A673 (cell line): Measurements from ENCODE around the gene MYO7B. TPM values are rescaled to one million over a fixed set of nuclear protein-coding genes. Genes with fewer than 3 reads are reported as not detected.

ENCODE experiments used
- BruUV-seq: library from RNA; stranded (reverse); fragments of 400-500 nt; replicated peaks from 2 replicates; lab custom pipeline; 2021; lab: Mats Ljungman, UMichigan
- CTCF ChIA-PET: fragments of 300-600 bp; sonication (Branson Sonifier 250); formaldehyde crosslinking; loops from one replicate; lab custom pipeline; 2022; ENCODE audit warnings: antibody characterized with exemption; lab: Charles Lee
- POLR2A ChIA-PET: fragments of 300-600 bp; sonication (Branson Sonifier 250); formaldehyde crosslinking; loops from one replicate; lab custom pipeline; 2022; ENCODE audit warnings: antibody characterized with exemption; ENCODE audit not compliant: low non-redundant PET; lab: Charles Lee
- DNase-seq: peaks from one replicate; pipeline ENCODE4 v3.0.0-alpha.2; 2015; ENCODE audit warnings: low spot score
- H3K27ac ChIP-seq: fragments of 200-600 bp; sonication (generic); 2 replicates; pipeline ENCODE4 v1.5.1; 2016; ENCODE audit warnings: mixed run types, low read depth, mild to moderate bottlenecking, mixed read lengths, antibody characterized with exemption, low read length; ENCODE audit not compliant: poor library complexity, severe bottlenecking
- H3K27me3 ChIP-seq: fragments of 200-600 bp; sonication (generic); replicated peaks from 2 replicates; pipeline ENCODE4 v1.6.1; 2017; ENCODE audit warnings: mixed run types, low read depth, mild to moderate bottlenecking, mixed read lengths, antibody characterized with exemption, low read length; ENCODE audit not compliant: insufficient read depth, poor library complexity
- H3K36me3 ChIP-seq: fragments of 200-600 bp; sonication (generic); 2 replicates; pipeline ENCODE4 v1.6.1; 2016; ENCODE audit warnings: mixed run types, mild to moderate bottlenecking, mixed read lengths, antibody characterized with exemption, low read length; ENCODE audit not compliant: insufficient read depth, poor library complexity, severe bottlenecking
- H3K4me1 ChIP-seq: fragments of 200-600 bp; sonication (generic); 2 replicates; pipeline ENCODE4 v1.6.1; 2017; ENCODE audit warnings: mixed run types, mild to moderate bottlenecking, mixed read lengths, antibody characterized with exemption, low read length; ENCODE audit not compliant: insufficient read depth, poor library complexity, severe bottlenecking
- H3K4me3 ChIP-seq: fragments of 200-600 bp; sonication (generic); 2 replicates; pipeline ENCODE4 v1.5.1; 2016; ENCODE audit warnings: low read depth, mixed run types, mild to moderate bottlenecking, mixed read lengths, low read length; ENCODE audit not compliant: poor library complexity, severe bottlenecking
- H3K9me3 ChIP-seq: fragments of 200-600 bp; sonication (generic); 2 replicates; pipeline ENCODE4 v1.6.1; 2016; ENCODE audit warnings: mixed run types, low read depth, mild to moderate bottlenecking, mixed read lengths, antibody characterized with exemption, low read length; ENCODE audit not compliant: poor library complexity, severe bottlenecking
- EZH2 ChIP-seq: fragments of 200-600 bp; sonication (generic); IDR thresholded peaks from 2 replicates; pipeline ENCODE4 v1.6.1; 2017; ENCODE audit warnings: borderline replicate concordance, low read depth, mild to moderate bottlenecking, mixed read lengths, antibody characterized with exemption, low read length; ENCODE audit not compliant: poor library complexity, severe bottlenecking
- intact Hi-C: fragments of 100-400 bp; cut with micrococcal nuclease; formaldehyde crosslinking; loops from one replicate; pipeline ENCODE4 v1.10.0; 2022; ENCODE audit not compliant: unreplicated experiment
- total RNA-seq: library from RNA; stranded (reverse); gene quantifications from 2 replicates; pipeline ENCODE4 v1.2.3, GENCODE V29; 2021
- TF ChIP-seq, protein P1 (sequence below): fragments of 300-800, 200-600 bp; sonication (generic); conservative IDR thresholded peaks from 2 replicates; pipeline ENCODE4 v1.5.1; 2017; ENCODE audit warnings: low read depth, mild to moderate bottlenecking, antibody characterized with exemption, low read length, moderate library complexity, mixed read lengths

MYO7B gene
- total RNA-seq, 1 experiment from 2014 or later, result 0.24 TPM

DNA sequence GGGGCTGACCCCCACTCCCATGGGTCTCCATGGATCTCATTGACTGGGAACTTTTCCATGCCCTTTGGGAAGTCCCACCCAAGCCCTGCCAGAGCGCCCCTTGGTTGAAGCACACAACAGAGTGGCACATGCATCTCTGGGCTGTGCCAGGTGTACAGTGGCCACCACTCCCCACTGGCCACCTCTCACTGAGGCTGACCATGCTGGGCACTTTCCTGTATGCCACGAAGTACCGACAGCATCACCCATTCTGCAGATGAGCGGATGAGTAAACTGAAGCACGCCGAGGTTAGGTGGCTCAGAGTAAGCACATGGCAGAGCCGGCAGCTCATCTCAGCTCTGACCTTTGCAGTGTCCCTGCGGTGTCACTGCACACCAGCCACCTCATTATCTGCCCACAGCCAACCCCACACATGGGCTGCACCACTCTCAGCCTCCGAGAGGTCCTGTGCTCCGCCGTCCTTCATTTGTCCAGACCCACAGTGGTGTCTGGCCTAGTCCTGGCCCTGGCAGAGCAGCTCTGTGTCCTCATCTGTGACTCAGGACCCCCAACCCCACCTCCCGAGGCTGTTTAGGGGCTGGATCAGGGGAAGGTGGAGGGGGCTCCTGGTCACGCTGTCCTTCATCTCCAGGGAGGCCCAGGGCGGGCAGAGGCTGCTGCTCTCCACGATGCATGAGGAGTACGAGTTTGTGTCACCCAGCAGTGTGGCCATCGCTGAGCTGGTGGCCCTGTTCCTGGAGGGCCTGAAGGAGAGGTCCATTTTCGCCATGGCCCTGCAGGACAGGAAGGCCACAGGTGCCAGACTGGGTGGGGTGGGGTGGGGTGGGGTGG lies 92.5 kb downstream of the MYO7B start:
- TF ChIP-seq, protein P1, sequence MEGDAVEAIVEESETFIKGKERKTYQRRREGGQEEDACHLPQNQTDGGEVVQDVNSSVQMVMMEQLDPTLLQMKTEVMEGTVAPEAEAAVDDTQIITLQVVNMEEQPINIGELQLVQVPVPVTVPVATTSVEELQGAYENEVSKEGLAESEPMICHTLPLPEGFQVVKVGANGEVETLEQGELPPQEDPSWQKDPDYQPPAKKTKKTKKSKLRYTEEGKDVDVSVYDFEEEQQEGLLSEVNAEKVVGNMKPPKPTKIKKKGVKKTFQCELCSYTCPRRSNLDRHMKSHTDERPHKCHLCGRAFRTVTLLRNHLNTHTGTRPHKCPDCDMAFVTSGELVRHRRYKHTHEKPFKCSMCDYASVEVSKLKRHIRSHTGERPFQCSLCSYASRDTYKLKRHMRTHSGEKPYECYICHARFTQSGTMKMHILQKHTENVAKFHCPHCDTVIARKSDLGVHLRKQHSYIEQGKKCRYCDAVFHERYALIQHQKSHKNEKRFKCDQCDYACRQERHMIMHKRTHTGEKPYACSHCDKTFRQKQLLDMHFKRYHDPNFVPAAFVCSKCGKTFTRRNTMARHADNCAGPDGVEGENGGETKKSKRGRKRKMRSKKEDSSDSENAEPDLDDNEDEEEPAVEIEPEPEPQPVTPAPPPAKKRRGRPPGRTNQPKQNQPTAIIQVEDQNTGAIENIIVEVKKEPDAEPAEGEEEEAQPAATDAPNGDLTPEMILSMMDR, result no peak
- no peaks in the 10 kb centered on the region for H3K27me3 ChIP-seq
- DNase-seq, result no peak
- ChIA-PET POLR2A (no interaction called here), CTCF (no interaction called here)
- no peak overlapping the region for H3K4me3 ChIP-seq
- H3K9me3 ChIP-seq, result no peaks in the 10 kb centered on the region
- H3K36me3 ChIP-seq, result no peaks in the 10 kb centered on the region
- H3K27ac ChIP-seq, result no peak overlapping the region
- no peaks in the 10 kb centered on the region for H3K4me1 ChIP-seq
- intact Hi-C loops, result no loop called here
- BruUV-seq, result no TSS peak

DNA sequence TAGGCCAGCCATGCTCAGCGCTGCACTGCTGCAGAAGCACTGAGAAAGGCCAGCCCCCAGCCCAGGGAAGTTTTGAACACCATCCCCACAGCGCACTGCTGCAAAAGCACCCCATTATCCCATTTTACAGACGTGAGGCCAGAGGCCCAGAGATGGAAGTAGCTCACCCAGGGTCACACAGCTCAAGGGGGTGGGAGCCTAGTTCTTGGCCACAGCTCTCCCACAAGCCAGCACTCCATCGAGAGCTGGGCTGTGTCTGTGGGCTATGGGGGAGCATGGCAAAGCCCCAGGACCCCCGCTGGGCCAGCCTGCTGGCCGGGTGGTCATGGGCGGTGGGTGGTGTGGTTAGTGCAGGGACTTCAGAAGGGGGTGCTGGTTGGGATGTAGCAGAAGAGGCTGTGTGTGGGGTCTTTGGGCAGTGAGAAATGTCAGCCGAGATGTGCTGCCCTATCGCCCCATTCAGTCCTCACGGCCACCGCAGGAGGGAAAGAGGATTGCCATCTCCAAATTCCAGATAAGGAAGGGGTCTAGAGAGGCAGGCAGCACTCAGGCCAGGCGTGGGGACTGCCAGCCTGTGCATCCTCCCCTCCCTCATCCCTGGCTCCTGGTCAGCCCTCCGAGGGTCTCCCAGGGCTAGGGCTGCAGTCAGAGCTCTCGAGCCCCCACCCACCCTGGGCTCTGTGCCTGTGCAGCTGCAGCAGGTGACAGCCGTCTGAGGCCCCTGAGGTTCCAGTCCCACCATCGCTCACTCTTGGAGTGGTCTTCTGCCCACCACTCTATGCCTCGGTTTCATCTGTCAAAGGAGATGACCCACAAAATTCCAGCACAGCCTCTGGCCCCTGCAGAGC lies 93.5 kb downstream of the MYO7B start:
- no TSS peak for BruUV-seq
- ChIA-PET CTCF (no interaction called here), POLR2A (no interaction called here)
- intact Hi-C loops, result no loop called here
- Histone ChIP-seq H3K4me3 (no peak overlapping the region), H3K4me1 (no peaks in the 10 kb centered on the region), H3K27me3 (no peaks in the 10 kb centered on the region), H3K27ac (no peak overlapping the region), H3K9me3 (no peaks in the 10 kb centered on the region), H3K36me3 (no peaks in the 10 kb centered on the region)
- DNase-seq, result no peak
- TF ChIP-seq, protein P1, result no peak
- no peak for TF ChIP-seq EZH2

DNA sequence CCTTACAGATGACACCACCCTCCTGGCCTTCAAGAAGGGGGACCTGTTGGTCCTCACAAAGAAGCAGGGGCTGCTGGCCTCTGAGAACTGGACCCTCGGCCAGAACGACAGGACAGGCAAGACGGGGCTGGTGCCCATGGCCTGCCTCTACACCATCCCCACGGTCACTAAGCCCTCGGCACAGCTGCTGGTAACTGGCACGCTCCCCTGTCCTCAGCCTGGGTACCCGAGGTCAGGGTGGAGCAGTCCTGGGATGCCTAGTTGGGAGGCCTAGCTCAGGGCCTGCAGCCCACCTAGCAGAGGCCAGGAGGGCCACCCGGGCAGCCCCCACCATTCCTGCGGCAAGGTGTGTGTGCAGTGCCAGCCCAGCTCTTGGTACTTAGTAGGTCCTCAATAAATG lies 94.2 kb downstream of the MYO7B start:
- no TSS peak for BruUV-seq
- no peak for DNase-seq
- H3K4me3 ChIP-seq, result no peak overlapping the region
- intact Hi-C loops, result no loop called here
- CTCF ChIA-PET, result no interaction called here
- H3K4me1 ChIP-seq, result no peaks in the 10 kb centered on the region
- H3K36me3 ChIP-seq, result no peaks in the 10 kb centered on the region
- no peaks in the 10 kb centered on the region for H3K27me3 ChIP-seq
- TF ChIP-seq, protein P1, result no peak
- no peak for TF ChIP-seq EZH2
- H3K9me3 ChIP-seq, result no peaks in the 10 kb centered on the region
- POLR2A ChIA-PET, result no interaction called here
- H3K27ac ChIP-seq, result no peak overlapping the region
